GM23338 (cell line): ENCODE data around the gene CDH23. TPM values are rescaled to one million over a fixed set of nuclear protein-coding genes. Genes with fewer than 3 reads are reported as not detected.

ENCODE experiments used
- ATAC-seq: fragments of 200-7000 bp; cut with Tn5 transposase; 3 replicates; pipeline ENCODE4 v1.9.1; 2020
- DNase-seq: peaks from one replicate; pipeline ENCODE4 v3.0.0-alpha.2; 2015; ENCODE audit warnings: low spot score
- H2AFZ ChIP-seq: fragments of 200-600 bp; sonication (generic); 2 replicates; pipeline ENCODE4 v1.8.0; 2016; ENCODE audit warnings: antibody characterized with exemption, mild to moderate bottlenecking, moderate library complexity
- H3F3A ChIP-seq: fragments of 200-600 bp; sonication (generic); replicated peaks from 2 replicates; pipeline ENCODE4 v1.8.0; 2017; ENCODE audit warnings: antibody characterized with exemption, mixed run types, low read depth
- H3K27ac ChIP-seq: fragments of 200-600 bp; sonication (generic); 2 replicates; pipeline ENCODE4 v1.6.1; 2016; ENCODE audit warnings: low read depth
- H3K27me3 ChIP-seq: fragments of 200-600 bp; sonication (generic); 2 replicates; pipeline ENCODE4 v1.8.0; 2016; ENCODE audit warnings: mild to moderate bottlenecking, mixed run types, moderate library complexity; ENCODE audit not compliant: insufficient read depth
- H3K36me3 ChIP-seq: fragments of 200-600 bp; sonication (generic); 2 replicates; pipeline ENCODE4 v1.8.0; 2016; ENCODE audit warnings: mild to moderate bottlenecking; ENCODE audit not compliant: insufficient read depth
- H3K4me1 ChIP-seq: fragments of 200-600 bp; sonication (generic); 2 replicates; pipeline ENCODE4 v1.8.0; 2016; ENCODE audit warnings: mild to moderate bottlenecking, moderate library complexity; ENCODE audit not compliant: insufficient read depth
- H3K4me2 ChIP-seq: fragments of 200-600 bp; sonication (generic); 2 replicates; pipeline ENCODE4 v1.7.1; 2017; ENCODE audit warnings: mixed run types
- H3K4me3 ChIP-seq: fragments of 200-600 bp; sonication (generic); 2 replicates; pipeline ENCODE4 v1.6.1; 2016; ENCODE audit warnings: mixed run types
- H3K79me2 ChIP-seq: fragments of 200-600 bp; sonication (generic); replicated peaks from 2 replicates; pipeline ENCODE4 v1.8.0; 2017; ENCODE audit warnings: mild to moderate bottlenecking; ENCODE audit not compliant: insufficient read depth
- H3K9me2 ChIP-seq: fragments of 200-600 bp; sonication (generic); 2 replicates; pipeline ENCODE4 v1.8.0; 2017; ENCODE audit not compliant: insufficient read depth
- H4K20me1 ChIP-seq: fragments of 200-600 bp; sonication (generic); replicated peaks from 2 replicates; pipeline ENCODE4 v1.8.0; 2017; ENCODE audit warnings: mild to moderate bottlenecking; ENCODE audit not compliant: insufficient read depth
- H3K27ac Mint-ChIP-seq: 2 replicates; pipeline ENCODE4 v1.8.0; 2020; ENCODE audit warnings: inconsistent platforms, mild to moderate bottlenecking, moderate library complexity, mixed read lengths
- H3K27me3 Mint-ChIP-seq: 3 replicates; pipeline ENCODE4 v1.8.0; 2022; ENCODE audit warnings: low read depth, mild to moderate bottlenecking, moderate library complexity, mixed read lengths, inconsistent platforms; ENCODE audit not compliant: insufficient read depth, poor library complexity
- H3K36me3 Mint-ChIP-seq: 3 replicates; pipeline ENCODE4 v1.8.0; 2021; ENCODE audit warnings: low read depth, mild to moderate bottlenecking, inconsistent platforms, moderate library complexity, mixed read lengths
- H3K4me1 Mint-ChIP-seq: 3 replicates; pipeline ENCODE4 v1.8.0; 2020; ENCODE audit warnings: mild to moderate bottlenecking, inconsistent platforms, mixed read lengths
- H3K4me3 Mint-ChIP-seq: 3 replicates; pipeline ENCODE4 v1.8.0; 2021; ENCODE audit warnings: moderate library complexity, mild to moderate bottlenecking, inconsistent platforms, mixed read lengths
- H3K9me3 Mint-ChIP-seq: 3 replicates; pipeline ENCODE4 v1.8.0; 2020; ENCODE audit warnings: moderate library complexity, mild to moderate bottlenecking, inconsistent platforms, mixed read lengths
- CREB1 ChIP-seq: fragments of 250-450 bp; sonication (Bioruptor Pico); IDR thresholded peaks from 2 replicates; pipeline ENCODE4 v1.5.0; 2020; ENCODE audit warnings: low read depth, mild to moderate bottlenecking, moderate library complexity
- CTCF ChIP-seq, 2 experiments: fragments of 200-600 bp in 1 of 2; sonication (generic) in 1 of 2; conservative IDR thresholded peaks; 2 replicates each; pipeline versions ENCODE4 v1.5.1 to v1.6.1; 2016 to 2017; ENCODE audit warnings: antibody characterized with exemption in 2 of 2, low read depth in 2 of 2, mild to moderate bottlenecking in 2 of 2, moderate library complexity in 1 of 2
- ETS1 ChIP-seq: IDR thresholded peaks from 2 replicates; pipeline ENCODE4 v1.6.1; 2016; ENCODE audit warnings: antibody characterized with exemption
- EZH2 ChIP-seq: fragments of 200-600 bp; sonication (generic); IDR thresholded peaks from one replicate; pipeline ENCODE4 v1.8.0; 2017; ENCODE audit warnings: antibody characterized with exemption, mild to moderate bottlenecking, low read depth; ENCODE audit not compliant: unreplicated experiment
- JUNB ChIP-seq: IDR thresholded peaks from one replicate; pipeline ENCODE4 v1.6.1; 2016; ENCODE audit warnings: antibody characterized with exemption; ENCODE audit not compliant: unreplicated experiment
- NANOG ChIP-seq: IDR thresholded peaks from 2 replicates; pipeline ENCODE4 v1.6.1; 2016; ENCODE audit warnings: antibody characterized with exemption, borderline replicate concordance
- POLR2AphosphoS5 ChIP-seq: IDR thresholded peaks from 2 replicates; pipeline ENCODE4 v1.6.1; 2016; ENCODE audit warnings: antibody characterized with exemption, low read depth
- REST ChIP-seq: IDR thresholded peaks from one replicate; pipeline ENCODE4 v1.6.1; 2018; ENCODE audit warnings: antibody characterized with exemption; ENCODE audit not compliant: unreplicated experiment
- STAT1 ChIP-seq: IDR thresholded peaks from one replicate; pipeline ENCODE4 v1.6.1; 2016; ENCODE audit warnings: antibody characterized with exemption; ENCODE audit not compliant: unreplicated experiment
- ZNF114 ChIP-seq: fragments of 250-450 bp; sonication (Bioruptor Pico); IDR thresholded peaks from 2 replicates; pipeline ENCODE4 v1.5.0; 2020; ENCODE audit warnings: mild to moderate bottlenecking, moderate library complexity
- ZNF331 ChIP-seq: fragments of 250-450 bp; sonication (Bioruptor Pico); IDR thresholded peaks from 2 replicates; pipeline ENCODE4 v1.5.0; 2020; ENCODE audit warnings: low read depth, mild to moderate bottlenecking, moderate library complexity
- polyA plus RNA-seq: library from polyadenylated mRNA; unstranded; fragments of >200 nt; fragmentation: Nextera tagmentation; extraction: Ambion mirVana; gene quantifications from 2 replicates; pipeline ENCODE4 v1.2.1, GENCODE V29; 2016
- total RNA-seq: library from RNA; depleted of rRNA; stranded (reverse); fragments of >200 nt; shearing (Covaris generic); gene quantifications from 2 replicates; pipeline ENCODE4 v1.2.3, GENCODE V29; 2014

Gene CDH23
- total and polyA plus RNA-seq, 2 experiments from 2014 or later, result 0.95 to 4.3 TPM

- Histone ChIP-seq H3K4me3 (no peak overlapping the region), H2AFZ (no peak overlapping the region), H4K20me1 (peaks cover 69% of the 10 kb centered on the region), H3K27ac (no peak overlapping the region), H3F3A (no peaks in the 10 kb centered on the region), H3K4me2 (no peak overlapping the region), H3K4me1 (peaks cover 25% of the 10 kb centered on the region), H3K36me3 (peaks cover 25% of the 10 kb centered on the region), H3K9me2 (no peaks in the 10 kb centered on the region), H3K79me2 (peaks cover 75% of the 10 kb centered on the region), H3K27me3 (no peaks in the 10 kb centered on the region)
- DNase-seq (no peak), ATAC-seq (no peak)
- peaks cover 11% of the 10 kb centered on the region for H3K27me3 Mint-ChIP-seq
- H3K9me3 Mint-ChIP-seq, result no peaks in the 10 kb centered on the region
- TF ChIP-seq JUNB (no peak), EZH2 (no peak), STAT1 (no peak), NANOG (no peak), ZNF114 (CRISPR knock-in tag) (no peak), CTCF (conservative IDR thresholded peaks at IDR 0.05; ENCODE audit: low read depth in 2 of 2) (no peak), REST (no peak), POLR2AphosphoS5 (no peak), CREB1 (no peak), ETS1 (no peak), ZNF331 (CRISPR knock-in tag) (no peak)
- peaks cover 30% of the 10 kb centered on the region for H3K4me1 Mint-ChIP-seq
- no peak overlapping the region for H3K4me3 Mint-ChIP-seq
- H3K27ac Mint-ChIP-seq, result no peak overlapping the region
- peaks cover 36% of the 10 kb centered on the region for H3K36me3 Mint-ChIP-seq
Measured at GRCh38 chr10:71833451-71834342, 437.0 kb downstream of the CDH23 start.
